GM12873 (cell line): Measurements from ENCODE around the gene SLC38A7.

Experiments
- CTCF ChIP-seq: IDR thresholded peaks from 2 replicates; pipeline ENCODE4 v1.5.1; 2012; ENCODE audit warnings: low read depth, mild to moderate bottlenecking, moderate library complexity, low read length, control low read depth; ENCODE audit not compliant: insufficient read depth; ENCODE audit errors: missing control alignments

Gene SLC38A7

GRCh38 chr16:58727028-58727781 lies 42.6 kb upstream of the SLC38A7 start:
- TF ChIP-seq CTCF = no peak

- TF ChIP-seq CTCF = no peak
Observed at GRCh38 chr16:58723109-58723508, 38.5 kb upstream of the SLC38A7 start.

GRCh38 chr16:58717994-58718393 lies 33.4 kb upstream of the SLC38A7 start:
- no peak for TF ChIP-seq CTCF

GRCh38 chr16:58716468-58716867 lies 31.9 kb upstream of the SLC38A7 start:
- TF ChIP-seq CTCF = no peak

- TF ChIP-seq CTCF = no peak
Observed at GRCh38 chr16:58713742-58714141, 29.2 kb upstream of the SLC38A7 start.

- no peak for TF ChIP-seq CTCF
Observed at GRCh38 chr16:58709333-58709732, 24.8 kb upstream of the SLC38A7 start.

GRCh38 chr16:58699151-58699550 lies 14.6 kb upstream of the SLC38A7 start:
- no peak for TF ChIP-seq CTCF
